Measurements from ENCODE around the gene SFXN4. TPM values are rescaled to one million over a fixed set of nuclear protein-coding genes. Genes with fewer than 3 reads are reported as not detected.
A peak's percentile ranks its signal among the peaks of the same experiment; 100 is the strongest.

Gene SFXN4, protein sequence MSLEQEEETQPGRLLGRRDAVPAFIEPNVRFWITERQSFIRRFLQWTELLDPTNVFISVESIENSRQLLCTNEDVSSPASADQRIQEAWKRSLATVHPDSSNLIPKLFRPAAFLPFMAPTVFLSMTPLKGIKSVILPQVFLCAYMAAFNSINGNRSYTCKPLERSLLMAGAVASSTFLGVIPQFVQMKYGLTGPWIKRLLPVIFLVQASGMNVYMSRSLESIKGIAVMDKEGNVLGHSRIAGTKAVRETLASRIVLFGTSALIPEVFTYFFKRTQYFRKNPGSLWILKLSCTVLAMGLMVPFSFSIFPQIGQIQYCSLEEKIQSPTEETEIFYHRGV
- 24.0 TPM for polyA plus RNA-seq (ENCODE audit: insufficient read length)

DNA sequence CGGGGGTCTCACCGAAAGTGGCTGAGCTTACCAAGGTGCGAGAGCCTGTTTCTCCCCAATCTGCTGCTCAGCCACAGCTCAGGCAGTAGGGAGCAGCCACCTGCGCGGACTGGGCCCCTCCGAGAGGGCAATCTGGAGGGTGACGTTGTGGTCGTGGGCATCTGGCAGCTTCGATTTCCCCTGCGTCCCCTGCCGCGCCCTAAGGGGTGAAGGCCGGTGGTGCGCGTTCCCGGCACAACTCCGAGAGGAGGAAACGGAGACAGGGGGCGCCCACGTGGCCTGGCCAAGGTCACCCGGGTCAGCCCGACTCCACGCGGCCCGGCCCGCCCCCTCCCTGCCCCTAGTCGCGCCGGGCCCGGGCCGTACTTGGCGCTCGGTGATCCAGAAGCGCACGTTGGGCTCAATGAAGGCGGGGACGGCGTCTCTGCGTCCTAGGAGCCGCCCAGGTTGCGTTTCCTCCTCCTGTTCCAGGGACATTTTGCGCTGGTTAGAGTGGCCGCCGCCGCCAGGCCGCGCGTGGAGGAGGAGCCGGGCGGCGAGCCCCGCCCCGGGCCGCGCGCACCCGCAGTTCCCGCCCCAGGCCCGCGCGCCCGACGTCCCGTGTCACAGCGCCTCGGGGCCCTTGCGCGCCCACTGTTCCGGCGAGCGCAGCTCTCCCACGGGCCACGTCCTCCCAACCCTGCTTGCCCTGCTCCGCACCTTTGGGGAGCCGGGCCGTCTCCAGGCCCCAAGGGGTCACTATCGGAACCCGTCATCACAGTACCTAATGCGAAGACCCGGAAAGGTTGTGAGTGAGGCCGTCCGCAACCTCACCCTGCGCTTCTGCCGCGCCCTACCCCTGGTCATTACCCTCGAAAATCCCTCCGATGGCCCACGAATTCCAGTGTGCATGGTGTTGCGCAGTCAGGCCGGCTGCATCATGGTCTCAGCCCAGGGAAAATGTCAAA is at the start of gene SFXN4:
Gene SFXN4 (minus strand): TSS at position 544 of the 947 bp plus-strand sequence. CDS start 67 bp downstream, at position 477.
- no peak for DNase-seq (ENCODE audit: low read depth)

DNA sequence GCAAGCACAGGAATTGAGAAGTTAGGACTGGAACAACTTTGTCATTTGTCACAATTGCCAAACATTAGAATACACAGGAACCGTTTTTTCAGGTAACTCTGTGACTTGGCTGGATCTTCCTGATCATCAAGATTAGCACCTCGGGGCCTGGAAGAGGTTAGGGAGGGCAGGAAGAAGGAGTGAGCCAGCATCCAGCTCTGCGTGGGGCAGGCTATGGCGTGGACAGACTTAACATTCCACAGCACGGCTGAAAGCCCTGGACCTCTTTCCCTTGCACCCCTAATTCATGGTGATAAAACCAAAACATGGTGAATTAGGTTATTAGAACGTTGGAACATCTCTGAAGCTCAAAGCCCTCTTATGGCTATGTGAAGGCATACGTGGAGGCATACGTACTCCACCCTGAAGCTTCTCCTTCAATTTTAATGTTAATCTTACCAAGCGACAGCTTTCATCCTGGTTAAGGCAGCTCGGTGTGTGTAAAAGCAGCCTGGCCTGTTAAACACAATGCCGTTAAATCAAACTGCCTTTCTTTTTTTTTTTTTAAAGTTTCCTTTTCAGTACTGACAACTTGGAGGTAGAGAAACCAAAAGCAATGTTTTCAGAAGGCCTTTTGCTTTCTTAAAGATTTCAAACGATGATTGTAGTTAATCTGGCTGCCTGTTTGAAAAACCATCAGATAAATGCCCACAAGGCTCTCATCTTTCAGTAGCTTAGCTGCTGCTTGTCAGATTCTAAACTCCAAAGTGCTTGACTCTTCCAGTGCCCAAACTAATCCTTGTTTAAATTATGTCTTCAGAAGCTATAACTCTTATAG is 46.3 kb upstream of the SFXN4 start:
- no peak for DNase-seq (ENCODE audit: low read depth)

DNA sequence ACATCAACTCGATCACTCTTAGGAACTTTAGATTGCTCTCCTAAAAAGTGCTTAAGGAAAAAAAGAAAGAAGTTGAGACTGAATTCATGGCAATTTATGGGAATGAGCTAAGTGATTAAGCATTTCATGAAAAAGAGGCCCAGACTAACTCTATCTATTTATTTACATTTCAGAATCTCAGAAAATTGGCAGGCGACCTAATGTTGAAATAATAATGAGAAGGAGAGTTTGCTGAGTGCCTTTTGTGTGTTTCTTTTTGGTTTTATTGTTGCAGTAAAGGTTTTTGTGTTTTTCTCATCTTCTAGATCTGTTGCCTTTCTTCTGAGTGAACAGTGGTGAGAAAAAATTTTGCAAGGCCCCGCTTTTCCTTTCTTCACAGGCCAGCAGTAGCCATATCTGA is 45.7 kb upstream of the SFXN4 start:
- no peak for DNase-seq (ENCODE audit: low read depth)

DNA sequence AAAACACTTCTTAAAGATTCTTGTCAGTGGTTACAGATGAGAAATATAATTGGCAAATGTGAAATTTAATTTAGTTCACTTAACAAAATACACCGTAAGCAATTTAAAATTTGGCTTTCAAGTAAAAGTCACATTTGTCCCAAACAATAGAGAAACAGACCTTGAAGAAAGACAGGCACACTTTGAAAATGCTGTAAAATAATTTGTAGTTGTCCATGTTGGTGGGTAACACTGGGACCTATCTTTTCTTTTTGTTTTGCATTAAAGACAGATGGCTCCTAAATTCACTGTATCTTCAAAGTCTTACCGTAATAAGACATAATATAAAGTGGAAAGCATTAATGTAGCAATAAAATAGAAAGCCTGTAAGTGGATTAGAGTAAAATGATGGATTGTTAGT is 45.1 kb upstream of the SFXN4 start:
- no peak for DNase-seq (ENCODE audit: low read depth)

DNA sequence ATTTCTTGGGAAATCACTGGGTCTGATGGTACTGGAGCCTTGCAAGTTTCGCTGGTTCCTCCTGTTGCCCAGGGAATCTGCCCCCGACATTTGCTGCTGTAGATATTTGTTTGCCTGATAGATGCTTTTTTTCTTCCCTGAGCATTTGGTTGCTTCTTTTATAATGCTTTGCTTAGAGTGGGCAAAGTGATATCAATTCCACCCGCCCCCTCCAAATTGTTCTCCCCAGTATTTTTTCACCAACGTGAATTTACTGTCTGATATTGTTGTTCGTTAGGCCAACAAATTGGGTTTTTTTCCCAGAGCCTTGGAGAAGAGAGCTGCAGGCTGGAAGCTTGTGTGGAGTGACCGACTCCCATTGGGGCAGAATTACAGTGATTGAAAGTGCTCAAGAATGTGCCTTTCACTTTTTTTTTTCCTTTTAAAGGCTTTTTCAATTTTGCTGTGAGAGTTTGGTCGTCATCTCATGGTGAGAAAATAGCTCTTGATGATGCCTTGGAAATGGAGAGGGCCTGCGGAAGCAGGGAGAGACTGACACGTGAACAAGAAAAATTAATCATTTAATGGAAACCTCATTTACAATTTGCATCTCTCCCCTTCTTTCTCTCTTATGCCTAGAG is 44.3 kb upstream of the SFXN4 start:
- no peak for DNase-seq (ENCODE audit: low read depth)

DNA sequence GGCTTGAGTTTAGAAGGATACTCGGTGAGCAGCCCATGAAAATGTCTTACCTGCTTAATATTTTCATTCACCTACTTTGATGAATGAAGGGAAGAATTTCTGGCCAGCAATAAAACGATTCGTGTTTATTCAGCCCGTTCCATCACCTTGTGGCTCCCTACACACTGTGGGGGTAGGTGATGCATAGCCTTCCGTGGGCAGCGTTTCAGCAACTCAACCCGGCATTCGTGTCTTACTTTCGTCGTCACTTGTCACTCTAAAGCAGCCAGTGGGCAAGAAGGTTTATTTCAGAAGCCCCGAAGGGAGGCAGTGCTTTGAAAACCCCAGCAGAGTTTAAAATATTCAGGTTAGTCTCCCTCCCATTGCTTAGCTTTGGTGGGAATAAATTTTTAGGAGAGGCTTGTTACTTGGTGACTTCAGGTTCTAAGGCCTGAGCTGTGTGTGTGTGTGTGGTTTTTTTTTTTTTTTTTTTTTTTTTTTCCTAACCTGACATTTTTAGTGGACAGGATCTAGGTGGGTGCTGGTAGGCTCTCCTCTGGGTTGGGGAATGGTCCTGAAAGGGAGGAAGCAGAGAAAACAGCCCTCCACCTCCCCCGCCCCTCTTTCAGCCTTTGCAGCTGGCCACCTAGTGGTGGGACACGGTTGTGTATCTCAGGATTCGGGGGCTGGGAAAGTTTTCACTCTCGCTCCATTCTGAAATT is 43.7 kb upstream of the SFXN4 start:
- DNase-seq (ENCODE audit: low read depth): no peak

DNA sequence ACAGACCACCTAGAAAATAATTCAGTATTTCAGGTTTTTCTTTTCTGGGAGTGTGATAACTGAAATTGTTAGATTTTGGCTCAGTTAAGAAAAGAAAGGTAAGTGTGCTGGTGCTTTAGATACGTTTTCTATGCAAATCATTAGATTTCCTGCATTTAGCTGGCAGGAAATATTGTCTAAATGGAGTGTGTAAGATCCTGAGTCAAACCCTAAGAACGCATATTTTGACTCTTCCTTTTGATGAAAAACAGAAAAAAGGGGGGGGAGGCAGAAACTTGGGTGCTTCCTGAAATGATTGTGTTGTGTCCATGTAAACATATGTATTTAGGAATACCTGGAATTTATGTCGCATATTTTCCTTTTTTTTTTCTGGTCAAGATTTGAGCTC is 43.0 kb upstream of the SFXN4 start:
- DNase-seq (ENCODE audit: low read depth): no peak

DNA sequence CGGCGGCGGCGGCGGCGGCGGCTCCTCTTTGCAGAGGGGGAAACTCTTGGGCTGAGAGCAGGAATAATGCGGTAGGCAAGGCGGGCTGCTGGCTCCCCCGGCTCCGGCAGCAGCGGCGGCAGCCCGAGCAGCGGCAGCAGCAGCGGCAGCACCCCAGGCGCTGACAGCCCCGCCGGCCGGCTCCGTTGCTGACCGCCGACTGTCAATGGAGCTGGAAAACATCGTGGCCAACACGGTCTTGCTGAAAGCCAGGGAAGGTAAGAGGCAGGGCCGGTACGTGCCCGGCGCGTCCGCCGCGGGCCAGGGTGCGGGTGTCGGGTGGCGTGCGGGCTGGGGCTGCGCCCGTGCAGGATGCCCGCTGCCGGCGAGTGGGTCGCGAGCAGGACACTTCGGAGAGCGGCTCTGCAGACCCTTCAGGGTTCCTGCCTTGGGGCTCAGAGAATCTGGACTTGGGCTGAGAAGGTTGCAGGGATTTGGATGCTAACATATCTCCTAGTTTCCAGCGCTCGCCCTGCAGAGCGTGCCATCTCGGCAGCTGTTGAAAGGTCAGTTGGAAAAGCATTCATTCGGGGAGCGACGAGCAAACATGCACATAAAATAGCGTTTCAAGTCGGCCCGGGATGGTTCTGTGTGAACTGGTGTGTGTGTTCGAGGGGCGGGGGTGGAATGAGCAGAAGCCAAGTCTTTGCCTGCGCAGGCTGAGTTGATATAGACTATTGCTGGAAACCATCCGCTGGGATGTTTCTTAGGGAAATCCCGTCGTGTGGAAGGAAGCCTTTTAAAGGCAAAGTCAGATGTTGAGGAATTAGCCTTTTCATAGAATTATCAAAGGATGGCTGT is 42.4 kb upstream of the SFXN4 start:
- DNase-seq (ENCODE audit: low read depth): no peak

DNA sequence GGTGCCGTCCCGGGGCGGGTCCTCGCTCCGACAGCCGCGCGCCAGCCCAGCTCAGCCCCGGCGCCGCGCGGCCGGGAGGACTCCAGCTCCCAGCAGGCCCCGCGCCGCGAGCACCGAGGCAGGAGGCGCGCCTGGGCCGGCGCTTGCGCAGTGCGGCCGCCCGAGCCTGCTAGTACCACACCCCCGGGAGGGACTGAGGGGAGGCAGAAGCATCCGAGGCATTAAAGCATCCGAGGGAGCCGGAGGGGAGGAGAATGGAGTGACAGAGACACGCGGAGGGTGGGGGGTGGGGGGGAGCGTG is 41.8 kb upstream of the SFXN4 start, which contains the start of gene GRK5:
Gene GRK5 (plus strand): TSS at position 206 of the 301 bp plus-strand sequence. CDS start 347 bp downstream, outside the sequence.
- peak; percentile 95 for DNase-seq (ENCODE audit: low read depth)

DNA sequence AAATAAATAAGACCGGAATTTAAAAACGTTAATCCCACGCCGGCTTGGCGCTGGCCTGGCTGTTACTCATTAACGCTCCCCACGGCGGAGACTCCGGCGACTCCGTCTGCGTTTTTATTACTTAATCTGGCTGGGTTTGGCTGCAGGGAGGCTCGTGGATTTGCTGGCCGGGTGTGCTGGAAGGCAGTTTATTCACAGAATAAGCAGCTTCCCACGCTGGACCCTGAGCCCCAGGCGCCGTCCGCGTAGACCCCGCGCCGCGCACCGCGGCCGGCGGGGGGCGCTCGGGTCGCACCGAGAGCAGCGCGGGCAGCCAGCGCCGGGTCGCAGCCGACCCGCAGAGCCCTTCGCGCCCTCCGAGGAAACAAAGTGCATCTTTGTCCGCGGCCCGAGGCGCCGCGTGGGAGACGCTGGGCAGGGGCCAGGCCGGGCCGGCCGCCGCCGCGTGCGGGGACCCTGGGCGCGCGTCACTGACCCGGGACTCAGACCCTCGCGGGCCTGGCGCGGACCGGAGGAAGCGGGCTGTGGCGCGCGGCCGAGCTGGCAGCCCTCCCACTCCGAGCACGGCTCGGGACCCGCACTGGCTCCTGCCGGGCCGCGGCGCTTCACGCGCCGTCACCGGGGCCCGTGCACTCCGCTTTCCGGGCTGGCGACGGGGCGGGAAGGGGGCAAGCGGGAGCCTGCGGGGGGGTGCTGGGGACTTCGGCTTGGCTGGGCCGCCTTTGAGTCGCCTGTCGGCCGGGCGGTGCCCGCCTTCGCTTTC is 41.3 kb upstream of the SFXN4 start:
- no peak for DNase-seq (ENCODE audit: low read depth)

DNA sequence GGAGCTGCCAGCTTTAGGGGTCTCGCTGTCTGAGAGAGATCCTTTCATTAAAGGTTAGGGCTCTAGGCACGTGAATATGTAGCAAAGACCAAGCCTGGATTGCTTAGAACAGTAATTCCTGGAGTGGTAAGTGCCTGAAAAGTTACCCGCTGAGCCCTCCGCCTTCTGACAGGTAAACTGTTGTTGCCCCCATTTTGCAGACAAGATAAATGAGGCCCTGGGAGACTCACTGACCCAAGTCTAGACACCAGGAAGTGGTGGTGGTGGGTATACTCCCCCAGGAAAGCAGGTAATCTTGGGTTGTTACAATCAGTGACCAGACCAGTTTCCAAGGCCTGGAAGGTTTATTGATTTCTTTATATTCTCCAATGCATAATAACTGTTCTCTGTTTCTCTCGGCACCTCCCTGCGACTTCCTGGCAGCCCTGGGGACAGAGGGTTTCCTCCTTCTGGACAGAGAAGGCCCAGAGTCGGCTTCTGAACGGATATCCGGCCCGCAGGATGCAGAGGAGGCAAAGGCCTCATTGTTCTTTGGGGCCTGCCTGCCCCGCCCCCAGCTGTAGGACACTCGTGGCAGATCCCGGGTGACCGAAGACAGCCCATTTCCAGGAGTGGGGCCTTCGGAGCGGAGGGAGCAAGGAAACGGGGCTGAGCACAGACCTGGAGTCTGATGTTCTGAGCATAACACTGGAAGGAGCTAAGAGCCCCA is 40.5 kb upstream of the SFXN4 start:
- no peak for DNase-seq (ENCODE audit: low read depth)

DNA sequence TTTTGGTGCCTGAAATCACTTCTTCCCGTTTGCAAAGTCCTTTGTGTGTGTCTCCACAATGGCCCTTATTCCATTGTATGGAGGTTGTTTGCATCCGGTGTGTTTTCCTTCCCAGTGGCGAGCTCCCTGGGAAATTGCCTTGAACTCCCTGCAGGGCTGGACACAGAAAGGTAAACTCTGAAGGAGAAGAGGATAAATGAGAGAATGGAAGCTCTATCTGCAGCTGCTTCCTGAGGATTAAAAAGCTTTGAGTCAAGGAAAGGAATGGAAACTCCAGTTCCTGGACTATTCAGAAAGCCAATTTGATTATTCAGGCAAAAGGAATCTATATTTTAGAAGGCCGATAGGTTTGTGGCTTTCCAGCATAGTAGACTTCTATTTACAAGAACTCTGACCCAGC is 37.5 kb upstream of the SFXN4 start:
- DNase-seq (ENCODE audit: low read depth): no peak

DNA sequence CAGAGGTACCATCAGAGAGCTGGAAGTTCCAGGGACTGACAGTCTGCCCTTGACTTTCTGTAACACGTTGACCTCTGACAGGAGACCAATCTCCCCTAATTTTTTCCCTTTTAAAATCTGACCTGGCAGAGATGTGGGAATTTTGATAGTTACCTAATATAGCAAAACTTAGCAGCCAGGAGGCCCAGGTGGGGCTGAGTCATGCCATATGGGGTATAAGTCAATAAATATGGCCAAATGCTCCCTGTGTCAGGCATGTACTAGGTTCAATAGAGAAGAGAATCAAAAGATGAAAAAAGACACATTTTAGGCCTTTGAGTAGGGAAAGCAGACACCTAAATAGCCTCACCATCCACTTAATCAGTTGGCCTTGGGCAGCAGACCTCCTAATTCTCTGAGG is 35.7 kb upstream of the SFXN4 start:
- no peak for DNase-seq (ENCODE audit: low read depth)

DNA sequence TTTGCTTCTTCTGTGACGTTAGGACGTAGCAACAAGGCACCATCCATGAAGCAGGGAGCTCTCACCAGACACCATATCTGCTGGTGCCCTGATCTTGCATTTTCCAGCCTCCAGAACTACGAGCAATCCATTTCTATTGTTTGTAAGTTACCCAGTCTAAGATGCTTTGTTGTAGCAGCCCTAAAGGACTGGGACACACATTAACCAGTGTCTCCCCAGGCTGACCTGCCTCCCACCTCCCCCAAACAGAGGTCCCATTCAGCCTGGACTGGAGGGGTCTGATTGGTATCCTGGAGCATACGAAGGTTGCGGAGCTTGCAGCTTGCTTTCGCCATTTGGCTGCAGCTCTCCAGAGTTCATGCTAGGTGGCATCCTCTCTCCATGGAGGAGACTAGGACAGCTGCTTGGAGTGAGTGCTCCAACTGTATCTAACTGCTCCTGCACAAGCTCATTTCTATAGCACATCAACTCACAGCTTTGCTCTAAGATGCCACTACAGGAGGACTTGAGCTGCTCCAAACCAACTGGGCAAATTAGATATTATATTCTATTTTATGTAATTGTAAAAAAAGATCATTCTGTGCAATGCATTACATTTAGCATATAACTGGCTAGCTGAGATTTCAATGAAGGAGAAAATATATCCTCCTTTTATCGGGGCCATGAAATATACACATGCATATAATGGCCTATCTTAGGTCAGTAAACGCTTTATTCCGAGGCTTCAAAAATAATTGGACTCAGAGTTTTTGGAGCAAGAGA is 33.9 kb upstream of the SFXN4 start:
- peak; percentile 77 for DNase-seq (ENCODE audit: low read depth)

DNA sequence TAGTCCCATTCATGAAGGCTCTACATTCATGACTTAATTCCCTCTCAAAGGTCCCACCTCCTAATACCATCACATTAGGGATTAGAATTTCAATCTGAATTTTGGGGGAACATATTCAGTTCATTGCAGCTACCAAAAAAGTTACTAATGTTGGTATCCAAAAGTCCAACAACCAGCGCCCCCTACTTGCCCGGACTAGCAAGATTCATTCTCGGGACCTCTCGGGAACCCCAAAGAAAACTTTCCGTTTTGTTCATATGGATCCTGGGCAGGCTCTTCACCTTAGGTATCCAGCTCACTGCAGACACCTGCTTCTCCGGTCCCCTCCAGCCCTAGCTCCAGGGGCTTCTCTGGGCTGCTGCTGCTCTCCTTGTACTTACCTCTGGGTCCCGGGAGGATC is 32.9 kb upstream of the SFXN4 start:
- DNase-seq (ENCODE audit: low read depth): no peak

DNA sequence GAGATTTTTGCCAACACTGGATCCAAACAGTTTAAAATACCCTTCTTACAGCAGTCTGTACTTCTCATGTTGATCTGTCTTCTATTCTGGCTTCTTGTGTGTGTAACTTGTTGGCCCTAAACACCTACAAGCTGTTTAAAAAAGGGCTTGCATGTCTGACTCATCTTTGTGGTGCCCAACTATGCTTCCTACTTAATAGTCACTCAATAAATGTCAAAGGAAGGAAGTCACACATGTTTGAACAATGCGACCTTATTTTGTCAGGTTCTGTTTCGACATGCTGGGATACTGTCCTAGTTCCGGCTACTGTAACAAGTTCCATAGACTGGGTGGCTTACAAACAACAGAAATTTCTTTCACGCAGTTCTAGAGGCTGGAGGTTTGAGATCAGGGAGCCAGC is 32.4 kb upstream of the SFXN4 start:
- DNase-seq (ENCODE audit: low read depth): no peak

DNA sequence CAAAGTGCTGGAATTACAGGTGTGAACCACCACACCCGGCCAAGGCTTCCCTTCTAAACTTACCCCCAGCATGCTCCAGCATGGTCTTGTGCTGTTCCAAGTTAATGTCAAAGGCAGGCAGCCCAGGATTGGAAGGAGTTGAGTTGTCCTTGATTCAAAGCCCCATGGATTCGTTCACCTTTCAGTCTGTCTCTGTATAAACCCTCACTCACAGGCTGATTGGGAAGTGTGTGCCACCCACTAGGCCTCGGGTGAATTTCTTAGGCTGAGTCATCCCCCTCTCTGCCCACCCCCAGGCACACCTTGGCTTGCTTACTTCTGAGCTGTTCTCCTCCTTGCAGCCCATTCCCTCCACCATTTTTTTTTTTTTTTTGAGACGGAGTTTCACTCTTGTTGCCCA is 26.4 kb upstream of the SFXN4 start:
- DNase-seq (ENCODE audit: low read depth): no peak

Data from forelimb muscle (tissue), 1 donor.